Tibial nerve (tissue), 4 donors: ENCODE measurements around the gene CD244.

Experiments used
- CTCF ChIP-seq, 5 experiments: fragments of 200-600 bp in 3 of 5; fragments of 450-650 bp in 2 of 5; sonication (generic) in 3 of 5; IDR thresholded peaks; one replicate each; pipeline ENCODE4 v1.5.1; 2016 to 2019; ENCODE audit warnings: antibody characterized with exemption in 5 of 5, mild to moderate bottlenecking in 3 of 5, moderate library complexity in 2 of 5
- EP300 ChIP-seq, 2 donors: sonication (generic); formaldehyde crosslinking; IDR thresholded peaks; one replicate each; pipeline ENCODE4 v1.6.1; 2017; ENCODE audit warnings: antibody characterized with exemption in 2 of 2, mild to moderate bottlenecking in 1 of 2

GRCh38 chr1:160841079-160841478 is 21.6 kb downstream of the CD244 start:
- TF ChIP-seq CTCF (IDR thresholded peaks at IDR 0.05): no peak
- no peak for TF ChIP-seq EP300 (IDR thresholded peaks at IDR 0.05)
